ENCODE data around the gene TMC8. TPM values are rescaled to one million over a fixed set of nuclear protein-coding genes. Genes with fewer than 3 reads are reported as not detected.

Gene TMC8
- total and polyA plus RNA-seq, 4 donors = 1.0 to 14.4 (median 7.3) TPM

GRCh38 chr17:78154903-78155811 is 24.6 kb downstream of the TMC8 start:
- Histone ChIP-seq H3K36me3 (ENCODE audit: control insufficient read depth in 1 of 2, insufficient read depth in 2 of 2, low read length in 1 of 2) (no peaks in the 10 kb centered on the region), H3K4me1 (ENCODE audit: control insufficient read depth in 1 of 2, insufficient read depth in 2 of 2, low read length in 2 of 2) (no peaks in the 10 kb centered on the region), H3K27me3 (ENCODE audit: control insufficient read depth in 1 of 2, insufficient read depth in 2 of 2, low read length in 1 of 2) (no peaks in the 10 kb centered on the region), H3K4me3 (ENCODE audit: low read length in 2 of 2) (no peak overlapping the region), H3K9me3 (ENCODE audit: control insufficient read depth, low read length) (no peaks in the 10 kb centered on the region), H3K27ac (ENCODE audit: low read depth in 1 of 2, low read length in 2 of 2) (no peak overlapping the region)
- intact Hi-C loops (cut with DNase I) = no loop called here
- DNase-seq = no peak
- WGBS, 2 donors = 85 to 88% methylated on average over 11 of the region's 11 CpGs
- no peak for ATAC-seq (ENCODE audit: low FRiP score)

- Histone ChIP-seq H3K27me3 (ENCODE audit: control insufficient read depth in 1 of 2, insufficient read depth in 2 of 2, low read length in 1 of 2) (no peaks in the 10 kb centered on the region), H3K4me3 (ENCODE audit: low read length in 2 of 2) (no peak overlapping the region), H3K36me3 (ENCODE audit: control insufficient read depth in 1 of 2, insufficient read depth in 2 of 2, low read length in 1 of 2) (no peaks in the 10 kb centered on the region), H3K4me1 (ENCODE audit: control insufficient read depth in 1 of 2, insufficient read depth in 2 of 2, low read length in 2 of 2) (no peaks in the 10 kb centered on the region), H3K9me3 (ENCODE audit: control insufficient read depth, low read length) (no peaks in the 10 kb centered on the region), H3K27ac (ENCODE audit: low read depth in 1 of 2, low read length in 2 of 2) (no peak overlapping the region)
- intact Hi-C loops (cut with DNase I) = no loop called here
- 86 to 88% methylated on average over 10 of the region's 10 CpGs for WGBS, 2 donors
- DNase-seq = no peak
- no peak for ATAC-seq (ENCODE audit: low FRiP score)
Observed at GRCh38 chr17:78159575-78160158, 29.1 kb downstream of the TMC8 start.

GRCh38 chr17:78163881-78164747 is 33.5 kb downstream of the TMC8 start:
- no peaks in the 10 kb centered on the region for H3K9me3 ChIP-seq (ENCODE audit: control insufficient read depth, low read length)
- WGBS, 2 donors = 74 to 75% methylated on average over 22 of the region's 22 CpGs

GRCh38 chr17:78164748-78165607 is 34.4 kb downstream of the TMC8 start:
- Histone ChIP-seq H3K27ac (ENCODE audit: low read depth in 1 of 2, low read length in 2 of 2) (no peak overlapping the region), H3K27me3 (ENCODE audit: control insufficient read depth in 1 of 2, insufficient read depth in 2 of 2, low read length in 1 of 2) (no peaks in the 10 kb centered on the region), H3K4me1 (ENCODE audit: control insufficient read depth in 1 of 2, insufficient read depth in 2 of 2, low read length in 2 of 2) (no peaks in the 10 kb centered on the region), H3K4me3 (ENCODE audit: low read length in 2 of 2) (no peak overlapping the region), H3K36me3 (ENCODE audit: control insufficient read depth in 1 of 2, insufficient read depth in 2 of 2, low read length in 1 of 2) (no peaks in the 10 kb centered on the region), H3K9me3 (ENCODE audit: control insufficient read depth, low read length) (no peaks in the 10 kb centered on the region)
- WGBS, 2 donors = 87 to 93% methylated on average over 15 to 16 of the region's 16 CpGs
- DNase-seq = no peak
- intact Hi-C loops (cut with DNase I) = no loop called here
- ATAC-seq (ENCODE audit: low FRiP score) = no peak

More at GRCh38 chr17:78163881-78164747, 33.5 kb downstream of the TMC8 start:
- DNase-seq = no peak
- intact Hi-C loops (cut with DNase I) = no loop called here
- ATAC-seq (ENCODE audit: low FRiP score) = no peak
- Histone ChIP-seq H3K4me3 (ENCODE audit: low read length in 2 of 2) (no peak overlapping the region), H3K36me3 (ENCODE audit: control insufficient read depth in 1 of 2, insufficient read depth in 2 of 2, low read length in 1 of 2) (no peaks in the 10 kb centered on the region), H3K4me1 (ENCODE audit: control insufficient read depth in 1 of 2, insufficient read depth in 2 of 2, low read length in 2 of 2) (no peaks in the 10 kb centered on the region), H3K27me3 (ENCODE audit: control insufficient read depth in 1 of 2, insufficient read depth in 2 of 2, low read length in 1 of 2) (no peaks in the 10 kb centered on the region), H3K27ac (ENCODE audit: low read depth in 1 of 2, low read length in 2 of 2) (no peak overlapping the region)

GRCh38 chr17:78166416-78166815 is 35.8 kb downstream of the TMC8 start:
- ATAC-seq (ENCODE audit: low FRiP score) = no peak
- WGBS, 2 donors = 70 to 73% methylated on average over 6 of the region's 6 CpGs

GRCh38 chr17:78168242-78168902 is 37.8 kb downstream of the TMC8 start, which contains the start of gene SYNGR2:
Gene SYNGR2, plus strand, starts transcription at chr17:78168581. Its CDS starts 36 bp downstream, at chr17:78168617.
- Histone ChIP-seq H3K27me3 (ENCODE audit: control insufficient read depth in 1 of 2, insufficient read depth in 2 of 2, low read length in 1 of 2) (no peaks in the 10 kb centered on the region), H3K36me3 (ENCODE audit: control insufficient read depth in 1 of 2, insufficient read depth in 2 of 2, low read length in 1 of 2) (no peaks in the 10 kb centered on the region), H3K4me1 (ENCODE audit: control insufficient read depth in 1 of 2, insufficient read depth in 2 of 2, low read length in 2 of 2) (no peaks in the 10 kb centered on the region), H3K4me3 (ENCODE audit: low read length in 2 of 2) (peak within 1 kb of the TSS; percentile 76 to 84), H3K9me3 (ENCODE audit: control insufficient read depth, low read length) (no peaks in the 10 kb centered on the region), H3K27ac (ENCODE audit: low read depth in 1 of 2, low read length in 2 of 2) (peak within 1 kb of the TSS; percentile 70 to 84)
- ATAC-seq (ENCODE audit: low FRiP score) (peak; percentile 81), DNase-seq (peak; percentile 91 to 94)
- WGBS, 2 donors = 0 to 1% methylated on average over 67 to 84 of the region's 84 CpGs
- intact Hi-C loops (cut with DNase I) = no loop called here

More at GRCh38 chr17:78166416-78166815, 35.8 kb downstream of the TMC8 start:
- Histone ChIP-seq H3K27me3 (ENCODE audit: control insufficient read depth in 1 of 2, insufficient read depth in 2 of 2, low read length in 1 of 2) (no peaks in the 10 kb centered on the region), H3K9me3 (ENCODE audit: control insufficient read depth, low read length) (no peaks in the 10 kb centered on the region), H3K27ac (ENCODE audit: low read depth in 1 of 2, low read length in 2 of 2) (no peak overlapping the region), H3K4me3 (ENCODE audit: low read length in 2 of 2) (no peak overlapping the region), H3K4me1 (ENCODE audit: control insufficient read depth in 1 of 2, insufficient read depth in 2 of 2, low read length in 2 of 2) (no peaks in the 10 kb centered on the region), H3K36me3 (ENCODE audit: control insufficient read depth in 1 of 2, insufficient read depth in 2 of 2, low read length in 1 of 2) (no peaks in the 10 kb centered on the region)
- DNase-seq = no peak
- intact Hi-C loops (cut with DNase I) = no loop called here

GRCh38 chr17:78168903-78169793 is 38.6 kb downstream of the TMC8 start:
- ATAC-seq (ENCODE audit: low FRiP score) (no peak), DNase-seq (peak; percentile 79 to 86)
- no peaks in the 10 kb centered on the region for H3K4me1 ChIP-seq (ENCODE audit: control insufficient read depth in 1 of 2, insufficient read depth in 2 of 2, low read length in 2 of 2)
- no peaks in the 10 kb centered on the region for H3K9me3 ChIP-seq (ENCODE audit: control insufficient read depth, low read length)
- H3K27ac ChIP-seq (ENCODE audit: low read depth in 1 of 2, low read length in 2 of 2) = peak overlapping the region; percentile 58 to 84
- H3K27me3 ChIP-seq (ENCODE audit: control insufficient read depth in 1 of 2, insufficient read depth in 2 of 2, low read length in 1 of 2) = no peaks in the 10 kb centered on the region
- WGBS, 2 donors = 4 to 11% methylated on average over 17 to 38 of the region's 38 CpGs
- H3K4me3 ChIP-seq (ENCODE audit: low read length in 2 of 2) = peak overlapping the region; percentile 76 to 84
- H3K36me3 ChIP-seq (ENCODE audit: control insufficient read depth in 1 of 2, insufficient read depth in 2 of 2, low read length in 1 of 2) = no peaks in the 10 kb centered on the region
- intact Hi-C loops (cut with DNase I) = no loop called here
